OCI-LY1 (cell line): ENCODE data around the gene RGS7.
"Not testable (repeated sequence)": the region's sequence is repeated elsewhere in the genome, so short reads cannot be mapped to it uniquely, and the experiment has no call there.

ENCODE experiments used
- H2AFZ ChIP-seq: fragments of 200-600 bp; sonication (generic), shearing (Covaris generic); 2 replicates; pipeline ENCODE4 v1.6.0; 2014; ENCODE audit warnings: antibody characterized with exemption, mild to moderate bottlenecking, low read length
- H3F3A ChIP-seq: fragments of 200-600 bp; sonication (generic), shearing (Covaris generic); 2 replicates; pipeline ENCODE4 v1.6.0; 2014; ENCODE audit warnings: mild to moderate bottlenecking, antibody characterized with exemption, low read length, moderate library complexity; ENCODE audit not compliant: insufficient read depth
- H3K27ac ChIP-seq: fragments of 200-600 bp; sonication (generic); 2 replicates; pipeline ENCODE4 v1.5.1; 2014; ENCODE audit warnings: low read length, mixed run types, mild to moderate bottlenecking, low read depth; ENCODE audit not compliant: poor library complexity, severe bottlenecking
- H3K27me3 ChIP-seq: fragments of 200-600 bp; sonication (generic); 2 replicates; pipeline ENCODE4 v1.6.0; 2014; ENCODE audit warnings: antibody characterized with exemption, mild to moderate bottlenecking, low read length, moderate library complexity; ENCODE audit not compliant: insufficient read depth
- H3K36me3 ChIP-seq: fragments of 200-600 bp; sonication (generic); 2 replicates; pipeline ENCODE4 v1.6.1; 2014; ENCODE audit warnings: mild to moderate bottlenecking, antibody characterized with exemption, low read length, moderate library complexity, mixed read lengths; ENCODE audit not compliant: insufficient read depth
- H3K4me1 ChIP-seq: fragments of 200-600 bp; sonication (generic); 2 replicates; pipeline ENCODE4 v1.5.1; 2014; ENCODE audit warnings: mild to moderate bottlenecking, low read length, moderate library complexity; ENCODE audit not compliant: insufficient read depth, severe bottlenecking
- H3K4me2 ChIP-seq: fragments of 200-600 bp; sonication (generic), shearing (Covaris generic); 2 replicates; pipeline ENCODE4 v1.6.1; 2014; ENCODE audit warnings: low read length
- H3K4me3 ChIP-seq: fragments of 200-600 bp; sonication (generic); 2 replicates; pipeline ENCODE4 v1.5.1; 2014; ENCODE audit warnings: low read length, low read depth, mild to moderate bottlenecking, mixed read lengths; ENCODE audit not compliant: poor library complexity, severe bottlenecking
- H3K79me2 ChIP-seq: fragments of 200-600 bp; shearing (Covaris generic); 2 replicates; pipeline ENCODE4 v1.6.1; 2016; ENCODE audit warnings: mixed run types, low read length, mixed read lengths; ENCODE audit not compliant: insufficient read depth
- H3K9ac ChIP-seq: fragments of 200-600 bp; sonication (generic), shearing (Covaris generic); 2 replicates; pipeline ENCODE4 v1.6.1; 2014; ENCODE audit warnings: mild to moderate bottlenecking, low read length, mixed read lengths
- H3K9me2 ChIP-seq: fragments of 200-600 bp; sonication (generic), shearing (Covaris generic); 2 replicates; pipeline ENCODE4 v1.6.1; 2014; ENCODE audit warnings: low read depth, mild to moderate bottlenecking, low read length, mixed read lengths
- H3K9me3 ChIP-seq: fragments of 200-600 bp; shearing (Covaris generic); 2 replicates; pipeline ENCODE4 v1.6.1; 2014; ENCODE audit warnings: low read length, mixed read lengths
- H4K20me1 ChIP-seq: fragments of 200-600 bp; sonication (generic), shearing (Covaris generic); 2 replicates; pipeline ENCODE4 v1.6.0; 2016; ENCODE audit warnings: mild to moderate bottlenecking, low read length; ENCODE audit not compliant: insufficient read depth
- EZH2 ChIP-seq: fragments of 200-600 bp; sonication (generic), shearing (Covaris generic); IDR thresholded peaks from 2 replicates; pipeline ENCODE4 v1.8.0; 2017; ENCODE audit warnings: borderline replicate concordance, mixed run types, mild to moderate bottlenecking, antibody characterized with exemption, low read length, moderate library complexity, mixed read lengths
- TF ChIP-seq, protein P1 (sequence below): fragments of 200-600 bp; sonication (generic), shearing (Covaris generic); IDR thresholded peaks from 2 replicates; pipeline ENCODE4 v1.5.1; 2017; ENCODE audit warnings: mild to moderate bottlenecking, antibody characterized with exemption, low read length, moderate library complexity, mixed read lengths

RGS7 gene

DNA sequence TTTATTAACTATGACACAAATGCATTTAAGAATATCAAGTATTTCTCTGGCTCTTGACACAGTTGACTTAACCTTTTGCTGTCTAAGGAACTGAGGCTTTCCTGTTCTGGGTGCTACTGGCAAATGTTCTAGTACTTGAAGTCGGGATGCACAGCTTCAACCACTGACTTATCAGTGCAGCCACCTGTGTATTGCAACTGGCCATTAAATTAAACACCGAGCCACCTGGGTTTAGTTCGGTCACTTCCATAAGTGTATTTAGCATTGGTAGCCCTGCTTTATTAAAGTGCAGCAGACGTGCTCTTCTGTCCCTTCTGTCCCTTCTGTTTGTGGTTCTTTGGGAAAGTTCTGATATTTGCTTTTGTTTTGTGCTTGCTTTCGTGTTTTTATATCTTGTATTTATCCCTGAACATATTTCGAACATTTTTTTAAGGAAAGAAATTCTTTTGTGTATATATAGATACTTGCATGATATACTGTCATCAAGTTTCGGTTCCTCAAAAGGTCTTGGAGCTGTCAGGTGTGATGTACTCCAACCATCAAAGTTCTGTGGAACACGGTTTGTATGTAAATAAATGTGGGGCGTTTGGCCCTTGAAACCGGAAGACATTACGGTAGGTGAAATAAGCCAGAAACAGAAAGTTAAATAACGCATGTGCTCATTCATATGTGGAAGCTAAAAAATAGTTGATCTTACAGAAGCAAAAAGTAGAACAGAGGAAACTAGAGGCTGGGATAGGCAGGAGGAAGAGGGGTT is 447.1 kb downstream of the RGS7 start:
- TF ChIP-seq, protein P1, sequence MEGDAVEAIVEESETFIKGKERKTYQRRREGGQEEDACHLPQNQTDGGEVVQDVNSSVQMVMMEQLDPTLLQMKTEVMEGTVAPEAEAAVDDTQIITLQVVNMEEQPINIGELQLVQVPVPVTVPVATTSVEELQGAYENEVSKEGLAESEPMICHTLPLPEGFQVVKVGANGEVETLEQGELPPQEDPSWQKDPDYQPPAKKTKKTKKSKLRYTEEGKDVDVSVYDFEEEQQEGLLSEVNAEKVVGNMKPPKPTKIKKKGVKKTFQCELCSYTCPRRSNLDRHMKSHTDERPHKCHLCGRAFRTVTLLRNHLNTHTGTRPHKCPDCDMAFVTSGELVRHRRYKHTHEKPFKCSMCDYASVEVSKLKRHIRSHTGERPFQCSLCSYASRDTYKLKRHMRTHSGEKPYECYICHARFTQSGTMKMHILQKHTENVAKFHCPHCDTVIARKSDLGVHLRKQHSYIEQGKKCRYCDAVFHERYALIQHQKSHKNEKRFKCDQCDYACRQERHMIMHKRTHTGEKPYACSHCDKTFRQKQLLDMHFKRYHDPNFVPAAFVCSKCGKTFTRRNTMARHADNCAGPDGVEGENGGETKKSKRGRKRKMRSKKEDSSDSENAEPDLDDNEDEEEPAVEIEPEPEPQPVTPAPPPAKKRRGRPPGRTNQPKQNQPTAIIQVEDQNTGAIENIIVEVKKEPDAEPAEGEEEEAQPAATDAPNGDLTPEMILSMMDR: no peak
- TF ChIP-seq EZH2: no peak
- Histone ChIP-seq H3K4me1 (peaks cover 70% of the 10 kb centered on the region), H4K20me1 (no peaks in the 10 kb centered on the region), H3K36me3 (no peaks in the 10 kb centered on the region), H3K4me3 (peak overlapping the region; percentile 54), H3K9ac (peak overlapping the region; percentile 64), H3F3A (no peaks in the 10 kb centered on the region), H3K27me3 (no peaks in the 10 kb centered on the region), H3K9me2 (no peaks in the 10 kb centered on the region), H3K27ac (peak overlapping the region; percentile 98), H3K4me2 (peak overlapping the region; percentile 64), H3K9me3 (no peaks in the 10 kb centered on the region), H2AFZ (0 out of 2 replicates have a peak overlapping the region, but pooled peaks have one; percentile 25), H3K79me2 (no peaks in the 10 kb centered on the region)

DNA sequence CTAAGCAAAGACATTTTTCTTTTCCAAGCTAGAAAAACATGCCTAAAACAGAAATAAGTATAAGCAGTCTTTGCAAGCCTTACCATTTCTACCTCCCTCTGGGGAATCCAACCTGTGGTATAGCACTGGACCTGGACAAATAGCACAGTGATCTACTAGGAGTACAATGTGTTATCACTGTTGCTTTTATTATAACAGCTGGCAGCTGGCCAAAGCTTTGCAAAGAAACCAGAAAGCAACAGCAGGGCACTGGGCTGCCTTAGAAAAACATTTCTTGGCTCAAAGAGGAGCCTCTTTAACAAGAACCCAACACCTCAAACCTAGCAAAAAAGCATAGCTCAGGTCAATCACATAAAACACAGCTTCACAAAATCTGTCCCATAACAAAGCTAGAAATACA is 450.5 kb downstream of the RGS7 start:
- Histone ChIP-seq H3K79me2 (no peaks in the 10 kb centered on the region), H3K27ac (peak overlapping the region; percentile 82), H3K27me3 (no peaks in the 10 kb centered on the region), H2AFZ (peak overlapping the region; percentile 54; the same call in 1 of the 2 replicates), H3K36me3 (peaks cover 2% of the 10 kb centered on the region; the same call in 1 of the 2 replicates), H3K9ac (no peak overlapping the region), H3K9me3 (peaks cover 4% of the 10 kb centered on the region), H4K20me1 (no peaks in the 10 kb centered on the region), H3K4me3 (no peak overlapping the region), H3F3A (no peaks in the 10 kb centered on the region), H3K4me1 (peaks cover 53% of the 10 kb centered on the region), H3K4me2 (peak overlapping the region; percentile 42; the same call in 1 of the 2 replicates), H3K9me2 (no peaks in the 10 kb centered on the region)
- TF ChIP-seq, protein P1: no peak
- no peak for TF ChIP-seq EZH2

DNA sequence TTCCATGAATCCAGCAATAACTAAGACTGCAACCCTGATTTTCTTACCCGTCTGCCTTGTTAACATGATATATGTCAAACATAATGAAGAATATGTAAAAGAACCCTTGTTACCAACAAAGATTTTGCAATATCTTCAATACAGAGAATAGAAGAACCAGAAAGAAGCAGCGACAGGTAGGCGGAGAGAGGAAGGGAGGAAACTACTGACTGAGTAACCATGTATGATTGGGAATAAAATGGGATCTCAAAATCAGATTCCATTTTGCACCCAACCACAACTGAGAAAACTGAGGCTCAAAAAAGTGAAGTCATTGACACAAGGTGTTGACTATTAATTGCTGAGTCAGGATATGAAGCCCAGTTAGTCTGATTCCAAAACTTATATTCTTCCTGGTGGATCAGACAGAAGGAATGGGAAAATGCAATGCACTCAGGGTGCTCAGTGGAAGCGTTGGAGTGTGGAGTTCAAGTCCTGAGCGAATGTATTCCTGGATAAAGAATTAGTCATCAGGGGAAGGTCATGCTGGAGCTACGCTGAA is 451.7 kb downstream of the RGS7 start:
- Histone ChIP-seq H3K79me2 (no peaks in the 10 kb centered on the region), H3K9me3 (peaks cover 6% of the 10 kb centered on the region), H3K9me2 (no peaks in the 10 kb centered on the region), H3K9ac (no peak overlapping the region), H3K4me3 (no peak overlapping the region), H3K27me3 (no peaks in the 10 kb centered on the region), H3K4me2 (no peak overlapping the region), H3K27ac (no peak overlapping the region), H3F3A (no peaks in the 10 kb centered on the region), H2AFZ (peak overlapping the region; percentile 54; the same call in 1 of the 2 replicates), H3K36me3 (peaks cover 3% of the 10 kb centered on the region; the same call in 1 of the 2 replicates), H3K4me1 (peaks cover 42% of the 10 kb centered on the region), H4K20me1 (no peaks in the 10 kb centered on the region)
- TF ChIP-seq, protein P1: no peak
- no peak for TF ChIP-seq EZH2

DNA sequence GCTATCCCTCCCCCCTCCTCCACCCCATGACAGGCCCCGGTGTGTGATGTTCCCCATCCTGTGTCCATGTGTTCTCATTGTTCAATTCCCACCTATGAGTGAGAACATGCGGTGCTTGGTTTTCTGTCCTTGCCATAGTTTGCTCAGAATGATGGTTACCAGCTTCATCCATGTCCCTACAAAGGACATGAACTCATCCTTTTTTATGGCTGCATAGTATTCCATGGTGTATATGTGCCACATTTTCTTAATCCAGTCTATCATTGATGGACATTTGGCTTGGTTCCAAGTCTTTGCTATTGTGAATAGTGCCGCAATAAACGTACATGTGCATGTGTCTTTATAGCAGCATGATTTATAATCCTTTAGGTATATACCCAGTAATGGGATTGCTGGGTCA is 461.6 kb downstream of the RGS7 start:
- not testable (repeated sequence) for H3K4me2 ChIP-seq, H4K20me1 ChIP-seq, H3K36me3 ChIP-seq, H3F3A ChIP-seq, H3K4me1 ChIP-seq, H3K27me3 ChIP-seq, H3K79me2 ChIP-seq, H3K4me3 ChIP-seq, H3K9me3 ChIP-seq, H2AFZ ChIP-seq, H3K9ac ChIP-seq, H3K9me2 ChIP-seq, H3K27ac ChIP-seq
